ENCODE measurements around the gene TMEM54. TPM values are rescaled to one million over a fixed set of nuclear protein-coding genes. Genes with fewer than 3 reads are reported as not detected.

The TMEM54 gene
- total and polyA plus RNA-seq, 2 donors (not counting 1 experiment from before 2014, with no cell fraction given) = 0.13 TPM; not detected in 1

- peaks cover 11% of the 10 kb centered on the region for H3K4me1 Mint-ChIP-seq
- Histone ChIP-seq H3K36me3 (replicated peaks in 1 of 2; ENCODE audit: control extremely low read depth in 1 of 2, control insufficient read depth in 1 of 2, extremely low read depth in 1 of 2, insufficient read depth in 2 of 2, low read length in 1 of 2) (no peaks in the 10 kb centered on the region), H3K79me2 (ENCODE audit: control insufficient read depth, insufficient read depth, low read length) (no peaks in the 10 kb centered on the region), H3K4me1 (ENCODE audit: control insufficient read depth in 2 of 2, insufficient read depth in 2 of 2, low read length in 2 of 2) (peaks cover 9 to 10% of the 10 kb centered on the region in 2 donors), H3K27ac (ENCODE audit: low read length in 2 of 2) (no peak overlapping the region), H3K4me2 (replicated peaks; ENCODE audit: low read depth, low read length, poor library complexity, severe bottlenecking) (no peak overlapping the region), H2AFZ (ENCODE audit: insufficient read depth, low read depth, low read length, poor library complexity, severe bottlenecking) (no peak overlapping the region), H3K9me3 (ENCODE audit: control extremely low read depth in 1 of 3, control insufficient read depth in 2 of 3, insufficient read depth in 1 of 3, low read length in 2 of 3) (peaks cover 0 to 15% (median 0%) of the 10 kb centered on the region in 3 donors), H4K20me1 (ENCODE audit: control insufficient read depth, insufficient read depth, low read length, poor library complexity, severe bottlenecking) (no peaks in the 10 kb centered on the region), H3K27me3 (replicated peaks in 1 of 4; ENCODE audit: control extremely low read depth in 1 of 4, control insufficient read depth in 3 of 4, insufficient read depth in 4 of 4, low read length in 3 of 4) (peaks cover 0 to 31% (median 15%) of the 10 kb centered on the region in 4 experiments), H3K4me3 (ENCODE audit: control extremely low read depth in 1 of 5, extremely low read depth in 1 of 5, insufficient read depth in 1 of 5, low read depth in 2 of 5, low read length in 4 of 5) (no peak overlapping the region), H3K9ac (ENCODE audit: low read length) (no peak overlapping the region)
- TF ChIP-seq CTCF (IDR thresholded peaks at IDR 0.05) (no peak), EZH2 (IDR thresholded peaks at IDR 0.05; ENCODE audit: borderline replicate concordance, insufficient read depth, low read depth, low read length, poor library complexity, severe bottlenecking) (no peak)
- DNase-seq (no peak), ATAC-seq (ENCODE audit: low read depth) (no peak)
- peaks cover 33% of the 10 kb centered on the region for H3K27me3 Mint-ChIP-seq
- H3K27ac Mint-ChIP-seq = no peak overlapping the region
- ChIA-PET CTCF (interaction anchor here (0.9 to 1.6 kb wide), 3 partner anchors 12 to 94 kb away, joined by 3 read pairs; no protein-coding TSS in a partner anchor), POLR2A (no interaction called here)
- H3K4me3 Mint-ChIP-seq = no peak overlapping the region
- no peaks in the 10 kb centered on the region for H3K9me3 Mint-ChIP-seq (ENCODE audit: insufficient read depth)
- 83% methylated on average over 1 of the region's 2 CpGs for WGBS (ENCODE audit: insufficient coverage)
- intact Hi-C loops (cut with micrococcal nuclease) = no loop called here
Observed at GRCh38 chr1:32904797-32905196, 3.6 kb upstream of the TMEM54 start.

- Mint-ChIP-seq H3K27ac (no peak overlapping the region), H3K4me1 (peaks cover 11% of the 10 kb centered on the region), H3K27me3 (peaks cover 32% of the 10 kb centered on the region), H3K4me3 (no peak overlapping the region), H3K9me3 (ENCODE audit: insufficient read depth) (no peaks in the 10 kb centered on the region)
- DNase-seq (no peak), ATAC-seq (ENCODE audit: low read depth) (no peak)
- no peak for TF ChIP-seq EZH2 (IDR thresholded peaks at IDR 0.05; ENCODE audit: borderline replicate concordance, insufficient read depth, low read depth, low read length, poor library complexity, severe bottlenecking)
- no peak for TF ChIP-seq CTCF (IDR thresholded peaks at IDR 0.05)
- Histone ChIP-seq H4K20me1 (ENCODE audit: control insufficient read depth, insufficient read depth, low read length, poor library complexity, severe bottlenecking) (no peaks in the 10 kb centered on the region), H3K9me3 (ENCODE audit: control extremely low read depth in 1 of 3, control insufficient read depth in 2 of 3, insufficient read depth in 1 of 3, low read length in 2 of 3) (peaks cover 0 to 15% (median 0%) of the 10 kb centered on the region in 3 donors), H3K4me1 (ENCODE audit: control insufficient read depth in 2 of 2, insufficient read depth in 2 of 2, low read length in 2 of 2) (peaks cover 9 to 10% of the 10 kb centered on the region in 2 donors), H3K4me3 (ENCODE audit: control extremely low read depth in 1 of 5, extremely low read depth in 1 of 5, insufficient read depth in 1 of 5, low read depth in 2 of 5, low read length in 4 of 5) (no peak overlapping the region), H3K9ac (ENCODE audit: low read length) (no peak overlapping the region), H3K4me2 (replicated peaks; ENCODE audit: low read depth, low read length, poor library complexity, severe bottlenecking) (no peak overlapping the region), H2AFZ (ENCODE audit: insufficient read depth, low read depth, low read length, poor library complexity, severe bottlenecking) (no peak overlapping the region), H3K27ac (ENCODE audit: low read length in 2 of 2) (no peak overlapping the region), H3K36me3 (replicated peaks in 1 of 2; ENCODE audit: control extremely low read depth in 1 of 2, control insufficient read depth in 1 of 2, extremely low read depth in 1 of 2, insufficient read depth in 2 of 2, low read length in 1 of 2) (no peaks in the 10 kb centered on the region), H3K27me3 (replicated peaks in 1 of 4; ENCODE audit: control extremely low read depth in 1 of 4, control insufficient read depth in 3 of 4, insufficient read depth in 4 of 4, low read length in 3 of 4) (peaks cover 0 to 32% (median 15%) of the 10 kb centered on the region in 4 experiments), H3K79me2 (ENCODE audit: control insufficient read depth, insufficient read depth, low read length) (no peaks in the 10 kb centered on the region)
- WGBS (ENCODE audit: insufficient coverage) = 73% methylated on average over 3 of the region's 3 CpGs
- ChIA-PET POLR2A (no interaction called here), CTCF (interaction anchor here (0.9 to 1.6 kb wide), 3 partner anchors 12 to 94 kb away, joined by 3 read pairs; no protein-coding TSS in a partner anchor)
- intact Hi-C loops (cut with micrococcal nuclease) = no loop called here
Observed at GRCh38 chr1:32903991-32904785, 3.0 kb upstream of the TMEM54 start.
